IMR-90 (cell line): ENCODE results near the gene PTPRS. TPM values are rescaled to one million over a fixed set of nuclear protein-coding genes. Genes with fewer than 3 reads are reported as not detected.

Source experiments
- ATAC-seq: fragments of 200-7000 bp; cut with Tn5 transposase; 2 replicates; pipeline ENCODE4 v1.9.1; 2020; ENCODE audit warnings: low read depth, mild to moderate bottlenecking, moderate library complexity
- BruUV-seq: library from RNA; stranded (reverse); fragments of 400-500 nt; replicated peaks from 2 replicates; lab custom pipeline; 2021; lab: Mats Ljungman, UMichigan
- CTCF ChIA-PET: fragments of 300-600 bp; formaldehyde crosslinking; extraction: SDS; loops from one replicate; lab custom pipeline; 2021; ENCODE audit warnings: antibody characterized with exemption; lab: Yijun Ruan, JAX
- POLR2A ChIA-PET: fragments of 300-600 bp; sonication (Branson Sonifier 250); formaldehyde crosslinking; loops from one replicate; lab custom pipeline; 2022; ENCODE audit warnings: antibody characterized with exemption; ENCODE audit not compliant: unreplicated experiment; lab: Charles Lee
- DNase-seq: peaks from one replicate; pipeline ENCODE4 v3.0.0; 2013
- H2AFZ ChIP-seq: replicated peaks from 2 replicates; pipeline ENCODE3; 2013; ENCODE audit warnings: low read length, mild to moderate bottlenecking; ENCODE audit not compliant: poor library complexity
- H2AK5ac ChIP-seq: 2 replicates; pipeline ENCODE4 v1.6.1; 2013; ENCODE audit warnings: low read depth, low read length, inconsistent platforms
- H2AK9ac ChIP-seq: replicated peaks from 2 replicates; pipeline ENCODE3; 2013; ENCODE audit warnings: mild to moderate bottlenecking, low read depth, low read length, moderate library complexity; ENCODE audit not compliant: poor library complexity
- H2BK120ac ChIP-seq: 2 replicates; pipeline ENCODE4 v1.6.1; 2013; ENCODE audit warnings: low read depth, low read length, inconsistent platforms
- H2BK15ac ChIP-seq: 3 replicates; pipeline ENCODE4 v1.6.1; 2013; ENCODE audit warnings: low read depth, low read length, inconsistent platforms
- H2BK20ac ChIP-seq: 2 replicates; pipeline ENCODE4 v1.6.1; 2013; ENCODE audit warnings: low read depth, mild to moderate bottlenecking, inconsistent platforms, low read length, moderate library complexity
- H2BK5ac ChIP-seq: 2 replicates; pipeline ENCODE4 v1.6.1; 2013; ENCODE audit warnings: mild to moderate bottlenecking, low read depth, low read length, inconsistent platforms; ENCODE audit not compliant: poor library complexity, severe bottlenecking
- H3K14ac ChIP-seq: replicated peaks from 2 replicates; pipeline ENCODE4 v1.6.1; 2013; ENCODE audit warnings: low read depth, low read length, inconsistent platforms
- H3K18ac ChIP-seq: 2 replicates; pipeline ENCODE4 v1.6.1; 2013; ENCODE audit warnings: low read depth, low read length, control low read depth
- H3K23ac ChIP-seq: 2 replicates; pipeline ENCODE4 v1.6.1; 2013; ENCODE audit warnings: low read depth, low read length, inconsistent platforms
- H3K27ac ChIP-seq: 2 replicates; pipeline ENCODE4 v1.5.1; 2013; ENCODE audit warnings: mild to moderate bottlenecking, control low read depth, low read length; ENCODE audit not compliant: insufficient read depth
- H3K27me3 ChIP-seq: 2 replicates; pipeline ENCODE4 v1.6.1; 2013; ENCODE audit warnings: low read length; ENCODE audit not compliant: control insufficient read depth, insufficient read depth
- H3K36me3 ChIP-seq: 2 replicates; pipeline ENCODE4 v1.6.1; 2013; ENCODE audit warnings: low read length, mixed read lengths; ENCODE audit not compliant: control insufficient read depth, insufficient read depth
- H3K4ac ChIP-seq: 2 replicates; pipeline ENCODE4 v1.6.1; 2013; ENCODE audit warnings: low read depth, low read length, inconsistent platforms
- H3K4me1 ChIP-seq: 2 replicates; pipeline ENCODE4 v1.6.1; 2013; ENCODE audit warnings: low read length, mixed read lengths; ENCODE audit not compliant: control insufficient read depth, insufficient read depth
- H3K4me2 ChIP-seq: 2 replicates; pipeline ENCODE4 v1.6.1; 2013; ENCODE audit warnings: low read depth, mild to moderate bottlenecking, control low read depth, low read length, moderate library complexity
- H3K4me3 ChIP-seq: 2 replicates; pipeline ENCODE4 v1.5.1; 2013; ENCODE audit warnings: low read depth, mild to moderate bottlenecking, control low read depth, low read length, moderate library complexity; ENCODE audit not compliant: insufficient read depth
- H3K56ac ChIP-seq: 2 replicates; pipeline ENCODE4 v1.6.1; 2013; ENCODE audit warnings: low read length, inconsistent platforms; ENCODE audit not compliant: insufficient read depth; ENCODE audit errors: extremely low read depth
- H3K79me1 ChIP-seq, 2 experiments: 2 replicates each; pipeline ENCODE4 v1.6.1; 2013; ENCODE audit warnings: low read length in 2 of 2, inconsistent platforms in 1 of 2, low read depth in 1 of 2
- H3K9ac ChIP-seq: 2 replicates; pipeline ENCODE4 v1.6.1; 2013; ENCODE audit warnings: low read depth, low read length, control low read depth
- H3K9me1 ChIP-seq: 2 replicates; pipeline ENCODE4 v1.6.1; 2013; ENCODE audit warnings: low read length, inconsistent platforms; ENCODE audit not compliant: insufficient read depth
- H3K9me3 ChIP-seq: 2 replicates; pipeline ENCODE4 v1.6.1; 2013; ENCODE audit warnings: low read length; ENCODE audit not compliant: control insufficient read depth, insufficient read depth
- H4K20me1 ChIP-seq: 2 replicates; pipeline ENCODE4 v1.6.1; 2013; ENCODE audit warnings: low read length, inconsistent platforms; ENCODE audit not compliant: insufficient read depth
- H4K5ac ChIP-seq: 2 replicates; pipeline ENCODE4 v1.6.1; 2013; ENCODE audit warnings: mild to moderate bottlenecking, low read depth, low read length, control low read depth
- H4K8ac ChIP-seq, 2 experiments: 2 replicates each; pipeline ENCODE4 v1.6.1; 2013; ENCODE audit warnings: low read depth in 2 of 2, low read length in 2 of 2, control low read depth in 1 of 2, inconsistent platforms in 1 of 2
- H4K91ac ChIP-seq: 2 replicates; pipeline ENCODE4 v1.6.1; 2013; ENCODE audit warnings: low read depth, low read length, inconsistent platforms; ENCODE audit not compliant: insufficient read depth
- FOS ChIP-seq: fragments of 150-350 bp; IDR thresholded peaks from 2 replicates; pipeline ENCODE4 v1.6.1; 2016; ENCODE audit warnings: low read depth, low read length
- RAD21 ChIP-seq: IDR thresholded peaks from 2 replicates; pipeline ENCODE4 v1.6.1; 2012; ENCODE audit warnings: low read length, improper control_type of control experiment
- RCOR1 ChIP-seq: IDR thresholded peaks from 2 replicates; pipeline ENCODE4 v1.6.1; 2012; ENCODE audit warnings: mild to moderate bottlenecking, low read length, improper control_type of control experiment; ENCODE audit not compliant: insufficient replicate concordance
- SMC3 ChIP-seq: fragments of 150-350 bp; IDR thresholded peaks from 2 replicates; pipeline ENCODE4 v1.6.1; 2016; ENCODE audit warnings: low read depth, mild to moderate bottlenecking, antibody characterized with exemption, low read length, moderate library complexity
- WGBS, 2 experiments: methylation state at CpG; one replicate each; pipeline versions ENCODE4 v1.1.5 to v1.1.7; 2013; ENCODE audit warnings: missing lambda C conversion rate in 2 of 2; ENCODE audit not compliant: insufficient read length in 1 of 2; ENCODE audit errors: extremely low coverage in 2 of 2; 5-methylcytosine and 5-hydroxymethylcytosine counted together
- dilution Hi-C: fragments of 300-500 bp; cut with HindIII; formaldehyde crosslinking; loops from one replicate; pipeline ENCODE4 v1.14.3; 2018; ENCODE audit warnings: low sequenced_read_pairs; ENCODE audit not compliant: unreplicated experiment
- in situ Hi-C: fragments of 300-500 bp; cut with MboI; formaldehyde crosslinking; loops from 3 replicates; pipeline ENCODE4 v1.14.3; 2019; ENCODE audit warnings: low sequenced_read_pairs, inconsistent platforms, mixed read lengths
- intact Hi-C: fragments of 100-400 bp; cut with micrococcal nuclease; formaldehyde crosslinking; loops from 2 replicates; pipeline ENCODE4 v1.10.0; 2022
- polyA plus RNA-seq, 3 experiments: library from polyadenylated mRNA; depleted of rRNA; stranded (reverse); fragments of >200 nt; gene quantifications; 2 replicates each; pipeline ENCODE4 v1.2.3, GENCODE V29; 2012; ENCODE audit warnings: low replicate concordance in 1 of 3
- total RNA-seq: library from RNA; depleted of rRNA; stranded (reverse); fragments of >200 nt; gene quantifications from 2 replicates; pipeline ENCODE4 v1.2.3, GENCODE V29; 2012
- TF ChIP-seq, protein P1 (sequence below): fragments of 150-350 bp; IDR thresholded peaks from 2 replicates; pipeline ENCODE4 v1.6.1; 2017; ENCODE audit warnings: mild to moderate bottlenecking, antibody characterized with exemption, low read length, low read depth

Gene PTPRS
- total and polyA plus RNA-seq, 2 of the 4 experiments (the other 2 are of a cell fraction) = 40.1 to 51.9 TPM

DNA sequence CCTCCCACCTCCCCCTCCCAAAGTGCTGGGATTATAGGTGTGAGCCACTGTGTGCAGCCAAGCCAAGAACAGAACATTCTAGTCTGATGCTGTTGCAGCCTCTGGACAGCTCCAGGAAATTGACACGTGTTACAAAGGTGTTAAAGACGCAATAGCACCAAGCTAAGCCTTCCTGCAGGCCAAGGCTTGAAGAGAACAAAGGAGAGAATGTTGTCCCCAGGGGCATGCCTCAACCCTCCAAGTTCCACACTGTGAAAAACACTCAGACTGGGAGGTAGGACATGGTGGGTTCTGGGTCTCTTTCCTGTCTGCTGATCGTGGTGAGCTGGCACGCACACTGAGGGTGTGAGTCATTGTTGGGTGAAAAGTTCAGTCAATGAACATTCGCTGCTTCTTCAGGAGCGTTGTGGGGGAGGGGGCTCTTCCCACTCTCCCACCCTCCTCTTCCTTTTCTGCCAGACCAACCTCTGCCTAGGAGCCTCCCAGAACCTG, 5.3 kb upstream of the PTPRS start:
- H3K4ac ChIP-seq = no peak overlapping the region
- H3K27me3 ChIP-seq = peaks cover 4% of the 10 kb centered on the region
- no TSS peak for BruUV-seq
- H3K56ac ChIP-seq = no peak overlapping the region
- peaks cover 2% of the 10 kb centered on the region for H3K9me3 ChIP-seq
- no peak overlapping the region for H2BK20ac ChIP-seq
- intact Hi-C loops (loop anchor here (5.0 to 10.0 kb wide), 2 partner anchors 56 to 171 kb away; no protein-coding TSS in a partner anchor), dilution Hi-C loops (no loop called here), in situ Hi-C loops (no loop called here)
- WGBS, 2 experiments = no CpG with 5 or more reads among the region's 6 CpGs
- no peaks in the 10 kb centered on the region for H4K20me1 ChIP-seq
- H3K14ac ChIP-seq = no peak overlapping the region
- no peak overlapping the region for H3K4me3 ChIP-seq
- H2AFZ ChIP-seq = peak overlapping the region; percentile 71
- no peak overlapping the region for H2AK5ac ChIP-seq
- no peak overlapping the region for H3K18ac ChIP-seq
- H2BK15ac ChIP-seq = no peak overlapping the region
- H3K4me1 ChIP-seq = no peaks in the 10 kb centered on the region
- H2BK5ac ChIP-seq = no peak overlapping the region
- H2BK120ac ChIP-seq = no peak overlapping the region
- no peak overlapping the region for H4K8ac ChIP-seq
- H3K27ac ChIP-seq = no peak overlapping the region
- H4K5ac ChIP-seq = no peak overlapping the region
- H3K36me3 ChIP-seq = no peaks in the 10 kb centered on the region
- TF ChIP-seq, protein P1, sequence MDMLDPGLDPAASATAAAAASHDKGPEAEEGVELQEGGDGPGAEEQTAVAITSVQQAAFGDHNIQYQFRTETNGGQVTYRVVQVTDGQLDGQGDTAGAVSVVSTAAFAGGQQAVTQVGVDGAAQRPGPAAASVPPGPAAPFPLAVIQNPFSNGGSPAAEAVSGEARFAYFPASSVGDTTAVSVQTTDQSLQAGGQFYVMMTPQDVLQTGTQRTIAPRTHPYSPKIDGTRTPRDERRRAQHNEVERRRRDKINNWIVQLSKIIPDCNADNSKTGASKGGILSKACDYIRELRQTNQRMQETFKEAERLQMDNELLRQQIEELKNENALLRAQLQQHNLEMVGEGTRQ = 0 out of 2 replicates have a peak, but pooled peaks have one; percentile 16
- no peak for TF ChIP-seq RCOR1
- TF ChIP-seq FOS = peak; percentile 55; the same call in 1 of the 2 replicates
- no peak for TF ChIP-seq SMC3
- 0 out of 2 replicates have a peak, but pooled peaks have one; percentile 5 for TF ChIP-seq RAD21
- ATAC-seq = peak; percentile 50
- H2AK9ac ChIP-seq = no peak overlapping the region
- ChIA-PET POLR2A (no interaction called here), CTCF (no interaction called here)
- no peak overlapping the region for H3K4me2 ChIP-seq
- no peak overlapping the region for H4K91ac ChIP-seq
- H3K23ac ChIP-seq = no peak overlapping the region
- H3K9ac ChIP-seq = no peak overlapping the region
- DNase-seq = peak; percentile 60
- H3K9me1 ChIP-seq = 0 out of 2 replicates have a peak, but pooled peaks cover 4% of the 10 kb centered on the region
- H3K79me1 ChIP-seq = no peaks in the 10 kb centered on the region
